ENCODE measurements around the gene NTRK2.
A peak's percentile ranks its signal among the peaks of the same experiment; 100 is the strongest.
"Not testable (repeated sequence)": the region's sequence is repeated elsewhere in the genome, so short reads cannot be mapped to it uniquely, and the experiment has no call there.

Gene NTRK2

DNA sequence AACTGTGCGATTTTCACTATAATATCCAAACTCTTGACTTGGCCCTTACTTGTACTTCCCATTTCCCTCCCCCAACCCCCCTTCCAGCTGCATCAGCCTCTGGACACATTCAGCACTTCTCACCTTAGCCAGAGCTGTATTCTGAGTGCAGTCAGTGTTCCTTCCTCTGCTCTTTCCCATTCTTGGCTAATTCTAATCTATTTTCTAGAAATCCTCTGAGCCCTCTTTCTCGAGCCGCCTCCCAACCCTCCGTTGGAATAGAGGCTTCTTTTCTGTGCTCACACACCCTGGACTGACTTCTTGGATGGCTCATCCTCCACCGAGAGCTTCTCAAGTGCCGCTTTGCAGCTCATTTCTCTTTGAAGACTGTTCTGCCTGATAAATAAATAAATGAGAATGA lies 188.8 kb downstream of the NTRK2 start:
- no peak for DNase-seq

DNA sequence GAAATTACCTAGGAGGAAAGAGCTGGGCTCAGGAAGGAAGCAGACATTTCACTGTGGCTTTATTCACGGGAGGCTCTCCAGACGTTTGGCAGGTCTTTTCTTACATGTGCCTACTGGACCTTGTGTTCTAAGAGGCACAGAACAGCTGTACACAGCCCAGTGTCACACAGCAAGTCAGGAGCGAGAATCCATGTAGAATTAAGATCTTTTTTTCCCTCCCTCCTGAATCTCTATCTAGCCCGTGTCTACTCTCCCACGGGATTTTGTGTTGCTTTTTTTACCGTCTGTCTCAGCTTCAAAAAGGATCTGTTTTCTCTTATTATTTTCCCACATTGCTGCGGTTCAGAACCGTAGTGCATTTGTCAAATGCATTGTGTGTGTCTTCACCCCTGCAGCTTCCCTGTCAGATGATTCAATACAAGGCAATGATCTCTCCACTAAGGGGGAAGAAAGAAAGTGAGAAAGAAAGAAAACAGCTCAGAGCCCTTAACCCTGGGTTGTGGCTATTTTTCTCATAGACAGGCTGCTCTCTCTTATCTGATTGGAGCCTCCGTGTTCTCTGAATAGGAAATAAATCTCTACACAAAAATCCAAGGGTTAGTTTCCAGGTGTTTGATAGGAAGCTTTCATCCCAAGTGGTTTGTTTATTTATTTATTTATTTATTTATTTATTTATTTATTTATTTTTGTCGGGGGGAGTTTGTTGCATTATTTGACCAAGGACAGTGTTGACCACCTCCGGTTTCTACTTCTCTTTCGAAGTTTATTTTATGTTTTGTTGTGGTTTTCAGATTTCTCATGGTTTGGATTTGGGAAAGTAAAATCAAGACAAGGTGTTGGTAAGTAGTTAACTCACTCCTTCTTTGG lies 191.0 kb downstream of the NTRK2 start:
- peak; percentile 89 for DNase-seq

DNA sequence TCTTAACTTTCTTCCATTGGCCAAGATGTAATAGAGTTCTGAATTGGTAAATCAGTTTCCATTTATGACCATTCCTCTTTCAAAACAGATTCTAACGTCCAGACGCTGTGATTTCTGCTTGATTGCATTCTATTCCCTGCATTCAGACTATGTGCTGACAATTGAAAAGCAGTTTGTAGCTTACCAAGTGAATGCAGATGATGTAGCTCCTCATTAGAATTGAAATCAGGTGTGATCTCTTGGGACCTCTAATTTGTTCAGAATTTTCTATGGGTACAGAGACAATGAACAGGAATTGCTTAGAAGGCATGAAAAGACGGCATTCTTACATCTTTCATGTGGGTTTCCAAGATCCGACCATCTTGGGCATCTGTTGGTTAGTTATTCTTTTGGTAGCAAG lies 191.9 kb downstream of the NTRK2 start:
- DNase-seq: no peak

DNA sequence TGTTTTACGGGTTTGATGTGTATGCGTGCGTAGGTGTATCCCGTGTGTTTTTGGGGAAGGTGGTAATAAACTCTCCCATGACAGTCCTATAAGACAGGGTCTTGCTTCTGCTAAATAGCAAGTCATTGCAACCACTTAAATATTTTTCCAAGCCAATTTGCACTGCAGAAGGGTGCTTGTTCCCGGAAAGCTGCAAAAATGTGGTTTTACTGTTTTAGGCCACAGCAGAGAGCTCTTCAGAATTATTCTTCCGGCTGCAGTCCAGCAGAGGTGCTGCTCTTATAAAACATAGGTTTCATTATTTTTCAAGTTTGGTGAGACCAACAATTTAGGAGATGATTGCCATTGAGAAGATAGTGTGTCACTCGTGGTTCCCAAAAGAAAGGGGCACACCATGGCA lies 192.8 kb downstream of the NTRK2 start:
- DNase-seq: no peak

DNA sequence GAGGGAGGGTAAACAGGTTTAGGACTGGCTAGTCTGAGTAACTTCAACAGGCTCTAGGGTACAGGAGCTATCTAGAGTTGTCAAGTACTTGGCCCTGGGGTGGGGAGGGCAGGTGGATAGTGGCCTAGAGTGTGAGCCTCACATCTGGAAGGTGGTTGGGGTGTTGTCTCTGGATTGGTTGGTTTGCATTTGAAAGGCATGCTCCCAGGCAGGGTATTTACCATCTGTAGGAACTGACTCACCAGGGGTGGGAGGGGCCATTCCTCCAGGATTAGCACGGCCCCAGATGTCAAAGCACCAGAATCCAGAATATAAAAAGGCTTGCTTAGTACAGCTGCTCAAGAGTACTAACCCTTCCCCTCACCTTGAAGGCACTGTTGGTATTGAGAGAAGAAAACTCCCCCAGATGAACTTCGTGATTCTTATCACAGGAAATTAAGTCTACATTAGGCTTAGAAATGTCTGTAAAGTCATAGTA lies 193.3 kb downstream of the NTRK2 start:
- DNase-seq: peak; percentile 74

DNA sequence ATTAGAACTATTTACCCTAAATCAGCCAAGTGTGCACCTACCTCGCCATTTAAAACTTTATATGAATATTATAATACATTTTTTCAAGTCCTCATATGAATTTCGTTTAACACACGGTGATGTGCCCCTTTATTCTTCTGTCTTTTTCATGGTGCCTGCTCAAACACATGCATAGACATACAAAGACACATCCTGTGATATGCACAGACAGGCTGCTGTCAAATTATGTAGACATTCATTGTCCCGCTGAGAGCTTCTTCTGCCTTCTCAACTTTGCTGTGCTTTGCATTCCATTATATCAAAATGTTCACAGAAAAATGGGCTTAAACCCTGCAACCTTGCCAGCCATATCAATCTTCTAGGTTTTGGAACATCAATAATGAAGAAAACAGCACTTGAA lies 193.8 kb downstream of the NTRK2 start:
- DNase-seq: no peak

DNA sequence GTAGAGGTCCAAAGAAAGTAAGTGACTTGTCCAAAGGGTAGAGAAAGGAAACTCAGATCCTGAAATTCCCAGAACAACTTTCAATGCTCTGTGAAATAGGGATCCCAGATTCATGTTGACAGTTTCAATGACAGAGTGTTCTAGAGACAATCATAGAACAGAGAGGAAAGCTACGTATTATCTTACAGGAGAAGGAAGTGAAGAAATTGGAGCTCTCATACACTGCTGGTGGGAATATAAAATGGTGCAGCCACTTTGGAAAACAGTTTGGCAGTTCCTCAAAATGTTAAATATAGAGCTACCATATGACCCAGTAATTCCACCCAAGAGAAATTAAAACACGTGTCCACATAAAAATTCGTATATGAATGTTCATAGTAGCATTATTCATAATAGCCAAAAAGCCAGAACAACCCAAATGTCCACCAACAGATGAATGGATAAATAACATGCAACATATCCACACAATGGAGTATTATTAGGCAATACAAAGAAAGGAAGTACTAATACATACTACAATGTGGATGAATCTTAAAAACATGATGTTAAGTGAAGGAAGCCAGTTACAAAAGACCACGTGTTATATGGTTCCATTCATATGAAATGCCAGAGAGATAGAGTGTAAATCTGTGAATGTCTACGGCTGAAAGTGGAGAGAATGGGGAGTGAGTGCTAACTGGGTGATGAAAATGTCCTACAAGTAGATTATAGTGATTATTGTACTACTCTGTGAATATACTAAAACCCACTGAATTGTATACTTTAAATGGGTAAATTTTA lies 197.1 kb downstream of the NTRK2 start:
- DNase-seq: no peak

DNA sequence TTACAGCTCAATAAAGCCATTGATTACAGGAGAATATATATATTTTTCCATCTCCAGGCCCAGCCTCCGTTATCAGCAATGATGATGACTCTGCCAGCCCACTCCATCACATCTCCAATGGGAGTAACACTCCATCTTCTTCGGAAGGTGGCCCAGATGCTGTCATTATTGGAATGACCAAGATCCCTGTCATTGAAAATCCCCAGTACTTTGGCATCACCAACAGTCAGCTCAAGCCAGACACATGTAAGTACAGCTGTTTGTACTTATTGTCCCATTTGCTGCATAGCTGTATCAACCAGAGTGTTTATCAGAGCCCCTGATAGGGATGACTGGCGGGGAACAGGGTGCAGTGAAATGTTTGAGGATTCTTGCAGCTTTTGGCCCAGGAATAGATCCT lies 197.7 kb downstream of the NTRK2 start:
- no peak for DNase-seq

DNA sequence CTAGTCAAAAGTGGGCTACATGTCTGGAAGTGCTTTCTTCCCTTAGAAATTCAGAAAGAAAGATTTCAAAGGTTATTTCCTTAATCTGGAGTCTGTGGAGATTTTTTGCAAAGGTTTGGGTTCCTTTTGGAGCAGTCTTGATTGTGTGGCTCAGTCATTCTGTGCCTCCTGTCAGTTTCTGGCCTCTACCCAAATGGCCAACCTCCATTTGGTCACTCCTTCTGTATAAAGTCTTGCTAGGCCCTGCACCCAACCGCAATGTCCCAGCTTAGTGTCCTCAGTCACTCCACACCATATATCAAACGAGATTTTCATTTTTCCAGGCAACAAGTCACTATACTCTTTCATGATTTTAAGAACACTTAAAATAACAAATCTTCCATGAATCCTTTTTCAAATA lies 199.6 kb downstream of the NTRK2 start:
- DNase-seq: no peak

DNA sequence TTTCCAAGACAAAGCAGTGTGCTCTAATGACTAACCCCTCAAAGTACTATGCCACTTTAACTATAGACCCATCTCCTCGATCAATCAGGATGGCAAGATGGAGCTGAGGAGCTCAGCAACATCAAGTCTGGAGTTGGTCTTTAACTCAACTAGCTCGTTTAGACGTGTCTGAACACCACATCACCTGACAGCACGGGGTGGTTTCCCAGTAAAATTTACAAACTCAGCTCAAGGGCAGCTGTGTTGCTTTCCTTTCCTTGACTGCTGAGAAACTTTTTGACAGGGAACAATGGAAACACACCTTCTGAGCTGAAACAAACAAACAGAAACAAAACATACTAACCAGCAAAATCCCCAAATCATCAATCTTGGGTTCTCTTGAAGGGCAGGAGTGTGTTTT lies 202.5 kb downstream of the NTRK2 start:
- DNase-seq: no peak

DNA sequence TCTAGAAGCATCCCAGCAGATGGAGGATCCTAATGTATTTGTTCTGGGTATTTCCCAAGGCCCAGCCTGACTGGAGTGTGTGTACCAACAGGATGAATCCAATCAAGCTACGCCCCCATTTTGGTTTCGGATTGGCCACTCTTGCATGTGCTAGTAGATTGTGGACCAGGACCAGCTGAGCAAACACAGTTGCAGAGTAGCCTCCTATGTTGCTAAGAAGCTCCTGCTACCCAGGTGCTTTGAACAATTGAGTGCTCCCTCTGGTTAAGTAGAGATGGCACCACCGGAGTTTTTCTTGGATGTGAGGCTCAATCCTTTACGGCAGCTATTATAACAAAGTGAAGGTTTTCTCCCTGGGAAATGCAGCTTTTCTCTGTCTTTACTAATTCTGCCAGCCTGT lies 204.5 kb downstream of the NTRK2 start:
- DNase-seq: no peak

DNA sequence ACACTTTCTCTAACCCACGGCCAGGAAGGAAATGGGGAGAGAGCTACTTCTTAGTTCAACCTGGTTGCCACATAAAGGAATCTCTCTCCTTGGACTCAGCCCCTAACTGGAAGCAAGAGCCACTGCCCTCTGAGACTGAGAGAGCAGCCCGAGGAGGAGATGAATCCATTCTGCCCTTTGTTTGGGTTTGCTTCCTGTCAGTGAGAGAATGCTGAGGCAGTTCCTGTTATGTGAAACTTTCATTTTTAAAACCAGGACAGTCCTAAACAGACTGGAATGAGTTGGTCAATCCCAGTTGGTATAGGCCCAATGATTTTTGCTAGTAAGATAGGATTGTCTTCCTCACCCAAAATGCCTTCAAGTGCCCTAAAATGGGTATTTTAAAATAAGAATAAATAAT lies 205.1 kb downstream of the NTRK2 start:
- peak; percentile 6 for DNase-seq

DNA sequence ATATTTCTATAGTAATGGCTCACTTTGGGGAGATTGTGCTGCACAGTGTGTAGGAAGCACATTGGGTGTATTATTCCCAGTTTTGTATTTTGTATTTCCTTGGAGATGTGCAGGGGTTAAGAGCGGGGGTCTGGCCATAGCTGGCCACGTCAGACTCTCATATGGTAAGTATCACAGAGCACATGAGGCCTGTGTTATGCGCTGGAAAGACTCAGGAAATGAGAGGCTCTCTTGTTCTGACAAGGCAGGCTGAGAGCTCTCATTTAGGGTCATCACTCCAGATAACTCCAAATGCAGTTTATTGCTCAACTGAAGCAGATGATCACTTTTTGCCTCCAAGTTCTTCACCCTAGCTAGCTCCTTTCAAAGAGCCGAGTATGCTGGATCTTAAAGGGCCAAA lies 205.7 kb downstream of the NTRK2 start:
- DNase-seq: no peak

DNA sequence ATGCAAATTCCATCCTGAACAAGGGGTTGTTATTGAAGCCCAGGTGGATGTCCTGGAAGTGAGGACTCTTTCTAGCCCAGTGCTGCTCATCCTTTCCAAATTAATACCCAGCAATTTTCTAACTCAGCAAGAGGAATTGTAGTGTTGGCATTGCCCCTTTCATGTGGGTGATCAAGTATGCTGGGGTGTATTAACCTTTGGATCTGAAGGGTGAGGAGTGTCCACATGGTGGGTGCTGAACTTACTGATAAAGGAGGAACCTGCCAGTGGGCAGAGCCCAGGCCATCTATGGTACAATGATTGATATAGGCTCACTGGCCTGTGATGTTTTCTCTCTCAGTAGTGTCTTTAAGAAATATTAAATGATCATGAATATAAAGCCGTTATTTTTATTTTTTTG lies 210.1 kb downstream of the NTRK2 start:
- DNase-seq: no peak

DNA sequence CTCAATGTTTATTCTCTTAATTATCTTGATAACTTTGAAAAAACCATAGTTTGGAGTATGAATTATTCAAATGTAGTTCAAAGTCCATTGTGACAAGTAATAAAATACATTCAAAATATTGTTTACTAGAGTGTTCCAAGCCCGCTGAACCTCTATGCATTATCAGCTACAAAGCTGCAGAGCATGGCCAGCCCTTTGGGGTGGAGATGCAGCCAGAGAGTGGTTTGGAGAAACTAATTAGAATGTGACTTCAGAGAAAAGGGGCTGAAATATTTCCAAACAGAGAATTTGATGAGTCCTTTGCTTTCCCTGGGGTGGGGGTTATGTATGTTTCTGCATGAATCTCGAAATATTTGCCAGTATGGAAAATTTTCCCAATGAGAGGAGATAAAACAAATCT lies 211.3 kb downstream of the NTRK2 start:
- DNase-seq: no peak

DNA sequence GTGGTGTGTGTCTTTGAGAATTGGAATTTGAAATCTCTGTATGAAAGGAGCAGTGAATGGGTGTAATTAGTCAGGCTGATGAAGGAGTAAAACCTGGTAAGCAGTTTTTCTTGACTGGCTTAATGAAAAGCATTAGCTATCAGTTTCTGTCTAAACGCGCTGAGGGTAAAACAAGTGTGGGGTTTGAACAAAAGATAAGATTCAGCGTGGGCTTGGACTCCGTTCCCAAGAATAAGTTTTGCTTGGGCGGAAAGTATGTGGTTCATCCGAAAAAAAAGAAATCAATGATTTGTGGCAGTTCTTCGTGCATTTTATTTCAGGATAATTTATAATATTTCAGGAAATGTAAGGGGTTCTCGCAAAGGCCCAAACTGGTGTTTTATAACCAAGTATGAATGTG lies 217.3 kb downstream of the NTRK2 start:
- no peak for DNase-seq

DNA sequence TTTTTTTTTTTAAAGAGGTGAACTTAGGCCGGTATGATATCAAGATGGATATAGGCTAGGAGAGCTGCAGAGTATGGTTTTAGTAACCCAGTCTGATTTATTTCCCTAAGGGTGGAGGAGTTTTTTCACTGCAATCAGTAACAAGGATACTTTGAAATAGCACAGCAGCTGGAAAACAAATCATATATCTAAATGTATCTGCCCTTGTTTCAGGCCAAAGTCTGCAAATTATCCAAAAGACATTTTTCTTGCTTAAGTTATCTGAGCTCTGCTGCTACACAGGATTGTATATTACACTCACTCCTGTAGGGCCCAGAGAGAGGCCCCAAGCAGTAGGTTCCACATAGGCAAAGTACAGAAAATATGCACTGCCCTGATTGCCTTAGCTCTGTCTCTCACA lies 222.4 kb downstream of the NTRK2 start:
- no peak for DNase-seq

DNA sequence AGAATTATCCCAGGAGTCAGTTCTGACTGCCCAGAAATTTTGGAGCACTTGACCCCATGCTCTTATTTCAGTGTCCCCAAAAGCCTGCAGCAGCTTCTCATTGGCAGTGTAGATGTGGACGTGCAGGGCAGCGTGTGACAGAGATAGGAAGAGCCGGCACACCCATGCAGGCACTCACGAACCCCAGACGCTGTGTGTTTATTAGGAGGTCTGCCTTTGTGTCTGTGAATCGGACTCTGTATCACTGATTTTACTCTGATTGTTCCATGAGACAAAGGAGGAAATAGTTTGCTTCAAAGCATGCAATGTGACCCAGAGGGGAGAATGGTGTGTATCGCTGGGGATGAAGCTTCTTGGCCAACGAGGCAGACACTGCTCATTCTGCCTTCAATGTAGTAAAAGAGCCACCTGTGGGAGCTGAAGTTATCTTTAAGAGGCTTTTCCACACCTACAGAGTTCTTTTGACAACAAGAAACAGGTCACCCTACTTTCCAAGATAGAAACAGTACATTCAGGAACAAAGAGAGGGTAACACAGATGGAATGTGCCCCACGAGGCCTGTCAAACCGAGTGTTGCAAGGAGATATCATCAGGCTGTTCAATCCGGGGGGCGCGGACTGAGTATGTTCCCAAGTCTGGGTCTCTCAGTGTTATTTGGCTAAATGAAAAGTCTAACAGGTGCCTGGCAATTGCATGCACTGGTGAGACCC lies 224.0 kb downstream of the NTRK2 start:
- no peak for DNase-seq

DNA sequence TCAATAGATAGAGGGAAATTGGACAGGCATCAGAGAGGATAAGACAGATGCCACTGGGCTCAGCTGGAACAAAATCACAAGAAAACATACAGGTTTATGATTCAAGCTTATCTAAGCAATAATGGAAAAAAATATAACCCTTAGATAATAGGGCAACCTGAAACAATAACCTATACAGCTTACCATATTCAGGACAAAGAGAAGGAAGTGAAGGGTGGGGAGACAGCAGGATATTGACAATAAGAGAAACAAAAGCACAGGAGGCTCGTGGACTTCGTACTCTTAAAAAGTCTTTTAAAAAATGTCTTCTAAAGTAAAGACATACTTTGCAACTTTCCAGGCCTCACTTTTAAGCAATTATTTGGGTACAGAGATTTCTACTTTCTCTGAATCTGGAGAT lies 225.3 kb downstream of the NTRK2 start:
- no peak for DNase-seq

DNA sequence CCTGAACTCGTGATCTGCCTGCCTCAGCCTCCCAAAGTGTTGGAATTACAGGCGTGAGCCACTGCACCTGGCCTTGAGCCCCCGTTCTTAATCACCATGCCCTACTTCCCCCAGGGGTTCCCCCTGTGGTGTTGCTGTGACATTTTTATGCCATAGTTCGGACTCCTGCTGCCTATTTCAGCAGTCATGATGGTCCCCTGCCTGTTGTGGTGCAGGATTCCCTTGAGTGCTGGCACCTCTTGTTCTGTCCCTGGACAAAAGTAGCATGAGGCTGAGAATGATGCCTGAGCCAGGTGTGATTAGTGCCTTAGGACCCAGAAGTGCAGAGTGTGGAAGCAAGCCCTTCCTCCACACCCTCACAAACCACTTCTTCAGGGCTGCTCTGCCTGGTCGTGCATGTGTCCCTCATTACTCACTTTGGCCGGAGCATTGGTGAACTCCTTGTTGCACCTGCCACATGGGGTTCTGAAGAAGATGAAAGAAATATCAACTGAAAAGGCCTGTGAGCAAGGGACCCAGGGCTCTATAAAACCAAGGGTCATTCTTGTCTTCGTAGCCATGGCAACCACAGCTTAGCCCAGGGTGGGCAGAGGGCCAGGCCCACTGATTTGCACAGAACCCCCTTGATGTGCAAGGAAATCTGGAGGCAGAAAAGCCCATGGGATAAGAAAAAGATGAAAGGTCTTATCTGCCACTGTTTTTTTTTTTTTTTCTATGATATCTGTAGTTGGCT lies 228.0 kb downstream of the NTRK2 start:
- DNase-seq: no peak

DNA sequence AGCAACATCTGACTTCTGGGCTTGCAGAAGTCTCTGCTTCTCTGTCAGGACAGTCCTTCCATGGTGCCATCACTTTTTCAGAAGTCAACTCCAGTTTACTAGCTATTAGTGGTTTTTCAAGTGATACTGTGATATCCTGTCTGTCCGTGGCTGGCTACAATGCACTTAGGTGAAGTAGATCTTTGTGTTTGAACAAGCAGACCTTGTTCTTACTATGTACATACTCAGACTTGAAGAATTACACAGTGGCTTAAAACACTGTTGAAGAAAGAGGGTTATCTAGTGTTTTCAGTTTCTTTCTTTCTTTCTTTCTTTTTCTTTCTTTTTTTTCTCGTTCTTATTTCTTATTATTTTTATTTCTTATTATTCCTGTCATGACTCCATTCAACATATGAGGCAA lies 228.7 kb downstream of the NTRK2 start:
- no peak for DNase-seq

DNA sequence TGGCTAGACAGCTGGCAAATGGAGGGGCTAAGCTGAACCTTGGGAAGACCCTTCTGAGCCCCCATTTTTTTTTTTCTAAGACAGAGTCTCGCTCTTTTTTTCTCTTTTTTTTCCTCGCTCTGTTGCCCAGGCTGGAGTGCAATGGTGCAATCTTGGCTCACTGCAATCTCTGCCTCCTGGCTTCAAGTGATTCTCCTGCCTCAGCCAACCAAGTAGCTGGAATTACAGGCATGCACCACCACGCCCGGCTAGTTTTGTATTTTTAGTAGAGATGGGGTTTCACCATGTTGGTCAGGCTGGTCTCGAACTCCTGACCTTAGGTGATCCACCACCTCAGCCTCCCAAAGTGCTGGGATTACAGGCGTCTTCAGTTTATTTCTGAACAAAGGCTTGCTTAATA lies 229.1 kb downstream of the NTRK2 start:
- DNase-seq: not testable (repeated sequence)

DNA sequence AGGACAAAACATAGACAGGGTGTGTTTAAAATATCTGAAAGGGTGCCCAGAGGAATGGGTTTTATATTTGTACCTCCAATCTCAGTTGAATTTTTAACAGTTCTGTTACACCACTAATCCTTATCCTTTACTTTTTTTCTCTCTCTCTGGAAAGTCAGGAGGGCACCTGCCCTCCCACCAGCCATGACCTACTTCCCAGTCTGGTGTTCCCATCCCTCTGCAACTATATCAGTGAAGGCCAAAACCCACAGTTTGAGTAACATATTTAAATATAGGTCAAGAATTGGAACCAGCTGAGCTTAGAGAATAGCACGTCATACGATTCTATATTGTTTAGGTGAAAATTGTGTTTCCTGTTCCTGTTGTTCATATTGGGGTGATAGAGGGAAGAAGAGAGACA lies 229.8 kb downstream of the NTRK2 start:
- no peak for DNase-seq

Measured in fibroblast of upper back skin (primary cell).